SK-N-SH treated with all-trans-retinoic acid at 6 μM for 48 hours (cell line): Measurements from ENCODE around the gene PTPN6.

Experiments used
- ATAC-seq: fragments of 200-7000 bp; cut with Tn5 transposase; 3 replicates; pipeline ENCODE4 v1.9.1; 2020; ENCODE audit warnings: mild to moderate bottlenecking, moderate library complexity
- BACH2 ChIP-seq: fragments of 250-450 bp; sonication (Bioruptor Pico); IDR thresholded peaks from 2 replicates; pipeline ENCODE4 v1.9.0; 2021; ENCODE audit warnings: mild to moderate bottlenecking, borderline replicate concordance
- CREB5 ChIP-seq: fragments of 250-450 bp; sonication (Bioruptor Pico); IDR thresholded peaks from 2 replicates; pipeline ENCODE4 v1.5.1; 2020; ENCODE audit warnings: low read depth, mild to moderate bottlenecking, moderate library complexity
- CSDC2 ChIP-seq: fragments of 250-450 bp; sonication (Bioruptor Pico); IDR thresholded peaks from 2 replicates; pipeline ENCODE4 v1.5.0; 2020; ENCODE audit warnings: mild to moderate bottlenecking, moderate library complexity
- CSRNP3 ChIP-seq: fragments of 250-450 bp; sonication (Bioruptor Pico); IDR thresholded peaks from 2 replicates; pipeline ENCODE4 v1.5.1; 2021; ENCODE audit warnings: mild to moderate bottlenecking, moderate library complexity
- GLIS3 ChIP-seq: fragments of 250-450 bp; sonication (Bioruptor Pico); IDR thresholded peaks from 2 replicates; pipeline ENCODE4 v1.5.0; 2020; ENCODE audit warnings: mild to moderate bottlenecking, moderate library complexity
- ISL1 ChIP-seq: fragments of 250-450 bp; sonication (Bioruptor Pico); IDR thresholded peaks from 2 replicates; pipeline ENCODE4 v2.1.2; 2022; ENCODE audit warnings: mild to moderate bottlenecking, moderate library complexity
- OSR1 ChIP-seq: fragments of 250-450 bp; sonication (Bioruptor Pico); IDR thresholded peaks from 2 replicates; pipeline ENCODE4 v1.8.0; 2022; ENCODE audit warnings: moderate library complexity, mild to moderate bottlenecking, inconsistent platforms
- PATZ1 ChIP-seq: fragments of 250-450 bp; sonication (Bioruptor Pico); IDR thresholded peaks from 2 replicates; pipeline ENCODE4 v1.8.0; 2020; ENCODE audit warnings: mild to moderate bottlenecking, moderate library complexity, borderline replicate concordance
- POU6F1 ChIP-seq: fragments of 250-450 bp; sonication (Bioruptor Pico); IDR thresholded peaks from 2 replicates; pipeline ENCODE4 v1.8.0; 2021; ENCODE audit warnings: low read depth, mild to moderate bottlenecking, moderate library complexity, borderline replicate concordance
- PPARA ChIP-seq: fragments of 250-450 bp; sonication (Bioruptor Pico); IDR thresholded peaks from 2 replicates; pipeline ENCODE4 v1.5.0; 2020; ENCODE audit warnings: mild to moderate bottlenecking, borderline replicate concordance
- SNAI2 ChIP-seq: fragments of 250-450 bp; sonication (Bioruptor Pico); IDR thresholded peaks from 2 replicates; pipeline ENCODE4 v1.5.0; 2020; ENCODE audit warnings: mild to moderate bottlenecking, moderate library complexity
- TOX ChIP-seq: fragments of 250-450 bp; sonication (Bioruptor Pico); IDR thresholded peaks from 2 replicates; pipeline ENCODE4 v1.8.0; 2021; ENCODE audit warnings: mild to moderate bottlenecking, moderate library complexity, borderline replicate concordance
- ZC3H10 ChIP-seq: fragments of 250-450 bp; sonication (Bioruptor Pico); IDR thresholded peaks from 2 replicates; pipeline ENCODE4 v1.5.1; 2021; ENCODE audit warnings: mild to moderate bottlenecking, moderate library complexity
- ZFP3 ChIP-seq: fragments of 250-450 bp; sonication (Bioruptor Pico); IDR thresholded peaks from 2 replicates; pipeline ENCODE4 v1.5.0; 2020; ENCODE audit warnings: mild to moderate bottlenecking, moderate library complexity
- ZNF565 ChIP-seq: fragments of 450-650 bp; formaldehyde crosslinking; conservative IDR thresholded peaks from 2 replicates; pipeline ENCODE4 v1.5.0; 2020; ENCODE audit warnings: low read depth, mild to moderate bottlenecking, moderate library complexity
- ZNF70 ChIP-seq: fragments of 450-650 bp; formaldehyde crosslinking; IDR thresholded peaks from 2 replicates; pipeline ENCODE4 v1.5.0; 2020; ENCODE audit warnings: mild to moderate bottlenecking, moderate library complexity
- TF ChIP-seq, protein P1 (sequence below): fragments of 250-450 bp; sonication (Bioruptor Pico); IDR thresholded peaks from 2 replicates; pipeline ENCODE4 v1.5.0; 2020; ENCODE audit warnings: mild to moderate bottlenecking, moderate library complexity

The PTPN6 gene

GRCh38 chr12:7008864-7009263, 57.7 kb downstream of the PTPN6 start:
- ATAC-seq = no peak
- TF ChIP-seq PATZ1 (CRISPR knock-in tag) = no peak
- no peak for TF ChIP-seq PPARA (CRISPR knock-in tag)
- TF ChIP-seq POU6F1 (CRISPR knock-in tag) = no peak
- TF ChIP-seq CREB5 (CRISPR knock-in tag) = no peak
- TF ChIP-seq OSR1 (CRISPR knock-in tag) = no peak
- TF ChIP-seq CSDC2 (CRISPR knock-in tag) = no peak
- TF ChIP-seq CSRNP3 (CRISPR knock-in tag) = no peak
- no peak for TF ChIP-seq TOX (CRISPR knock-in tag)
- no peak for TF ChIP-seq ZNF70 (CRISPR knock-in tag)
- TF ChIP-seq ISL1 (CRISPR knock-in tag) = no peak
- TF ChIP-seq GLIS3 = no peak
- TF ChIP-seq, protein P1, sequence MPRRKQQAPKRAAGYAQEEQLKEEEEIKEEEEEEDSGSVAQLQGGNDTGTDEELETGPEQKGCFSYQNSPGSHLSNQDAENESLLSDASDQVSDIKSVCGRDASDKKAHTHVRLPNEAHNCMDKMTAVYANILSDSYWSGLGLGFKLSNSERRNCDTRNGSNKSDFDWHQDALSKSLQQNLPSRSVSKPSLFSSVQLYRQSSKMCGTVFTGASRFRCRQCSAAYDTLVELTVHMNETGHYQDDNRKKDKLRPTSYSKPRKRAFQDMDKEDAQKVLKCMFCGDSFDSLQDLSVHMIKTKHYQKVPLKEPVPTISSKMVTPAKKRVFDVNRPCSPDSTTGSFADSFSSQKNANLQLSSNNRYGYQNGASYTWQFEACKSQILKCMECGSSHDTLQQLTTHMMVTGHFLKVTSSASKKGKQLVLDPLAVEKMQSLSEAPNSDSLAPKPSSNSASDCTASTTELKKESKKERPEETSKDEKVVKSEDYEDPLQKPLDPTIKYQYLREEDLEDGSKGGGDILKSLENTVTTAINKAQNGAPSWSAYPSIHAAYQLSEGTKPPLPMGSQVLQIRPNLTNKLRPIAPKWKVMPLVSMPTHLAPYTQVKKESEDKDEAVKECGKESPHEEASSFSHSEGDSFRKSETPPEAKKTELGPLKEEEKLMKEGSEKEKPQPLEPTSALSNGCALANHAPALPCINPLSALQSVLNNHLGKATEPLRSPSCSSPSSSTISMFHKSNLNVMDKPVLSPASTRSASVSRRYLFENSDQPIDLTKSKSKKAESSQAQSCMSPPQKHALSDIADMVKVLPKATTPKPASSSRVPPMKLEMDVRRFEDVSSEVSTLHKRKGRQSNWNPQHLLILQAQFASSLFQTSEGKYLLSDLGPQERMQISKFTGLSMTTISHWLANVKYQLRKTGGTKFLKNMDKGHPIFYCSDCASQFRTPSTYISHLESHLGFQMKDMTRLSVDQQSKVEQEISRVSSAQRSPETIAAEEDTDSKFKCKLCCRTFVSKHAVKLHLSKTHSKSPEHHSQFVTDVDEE (CRISPR knock-in tag) = no peak

DNA sequence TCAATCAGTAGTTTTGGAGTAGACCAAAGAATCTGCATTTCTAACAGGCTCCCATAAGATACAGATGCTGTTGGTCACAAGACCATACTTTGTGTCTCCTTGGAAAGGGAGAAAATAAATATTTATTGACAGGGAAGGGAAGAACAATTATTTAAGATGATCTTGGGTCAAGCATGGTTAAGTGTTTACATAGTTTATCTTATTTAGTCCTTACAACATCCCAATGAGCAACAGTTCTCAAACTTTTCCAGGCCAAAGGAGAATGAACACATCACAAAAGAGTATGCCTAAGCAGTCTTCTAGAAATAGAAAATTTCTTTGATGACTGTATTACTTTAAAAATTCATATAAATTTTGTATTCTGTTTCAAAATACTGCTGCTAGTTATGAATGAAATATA, 58.4 kb downstream of the PTPN6 start:
- TF ChIP-seq ISL1 (CRISPR knock-in tag) (no peak), SNAI2 (no peak), ZFP3 (CRISPR knock-in tag) (no peak), CSDC2 (CRISPR knock-in tag) (no peak), CREB5 (CRISPR knock-in tag) (no peak), PATZ1 (CRISPR knock-in tag) (no peak), ZC3H10 (CRISPR knock-in tag) (no peak), OSR1 (CRISPR knock-in tag) (no peak), POU6F1 (CRISPR knock-in tag) (no peak), ZNF565 (no peak), PPARA (CRISPR knock-in tag) (no peak), CSRNP3 (CRISPR knock-in tag) (no peak), BACH2 (no peak), ZNF70 (CRISPR knock-in tag) (no peak)
- TF ChIP-seq, protein P1 (CRISPR knock-in tag) = no peak
- TF ChIP-seq, all 23 proteins: peak for 0
- no peak for ATAC-seq
